Prostate gland (tissue), 2 donors: ENCODE results near the gene AZIN2. TPM values are rescaled to one million over a fixed set of nuclear protein-coding genes. Genes with fewer than 3 reads are reported as not detected.
"Not testable (repeated sequence)": the region's sequence is repeated elsewhere in the genome, so short reads cannot be mapped to it uniquely, and the experiment has no call there.

Source experiments
- DNase-seq: peaks from one replicate; pipeline ENCODE4 v3.0.0-alpha.2; 2019; ENCODE audit warnings: low spot score
- H3K27ac ChIP-seq, 2 donors: fragments of 200-600 bp; sonication (generic); 2 replicates each; pipeline ENCODE4 v1.5.1; 2017 to 2019
- H3K27me3 ChIP-seq: fragments of 200-600 bp; sonication (generic); replicated peaks from 2 replicates; pipeline ENCODE4 v1.5.1; 2019; ENCODE audit not compliant: insufficient read depth
- H3K36me3 ChIP-seq, 2 donors: fragments of 200-600 bp; sonication (generic); 1 replicate in 1 of 2; 2 replicates in 1 of 2; pipeline versions ENCODE4 v1.5.1 to v1.8.1; 2017 to 2019
- H3K4me1 ChIP-seq: fragments of 200-600 bp; sonication (generic); replicated peaks from 2 replicates; pipeline ENCODE4 v1.5.1; 2019
- H3K4me3 ChIP-seq, 2 donors: fragments of 200-600 bp; sonication (generic); 2 replicates each; pipeline ENCODE4 v1.5.1; 2017 to 2019
- H3K9me3 ChIP-seq: fragments of 200-600 bp; sonication (generic); 2 replicates; pipeline ENCODE4 v1.5.1; 2017
- CTCF ChIP-seq, 4 experiments: fragments of 200-600 bp in 2 of 4; fragments of 450-650 bp in 2 of 4; sonication (generic) in 2 of 4; IDR thresholded peaks; 1 replicate in 3 of 4; 2 replicates in 1 of 4; pipeline ENCODE4 v1.5.1; 2016 to 2019; ENCODE audit warnings: antibody characterized with exemption in 4 of 4, mild to moderate bottlenecking in 2 of 4, moderate library complexity in 2 of 4
- POLR2A ChIP-seq: fragments of 450-650 bp; IDR thresholded peaks from one replicate; pipeline ENCODE4 v1.6.1; 2016; ENCODE audit warnings: antibody characterized with exemption, mild to moderate bottlenecking
- POLR2AphosphoS5 ChIP-seq: sonication (generic); formaldehyde crosslinking; IDR thresholded peaks from one replicate; pipeline ENCODE4 v1.6.1; 2017; ENCODE audit warnings: antibody characterized with exemption
- WGBS: methylation state at CpG from one replicate; pipeline ENCODE4 v1.1.5; 2018; 5-methylcytosine and 5-hydroxymethylcytosine counted together
- intact Hi-C: fragments of 100-400 bp; cut with DNase I; formaldehyde crosslinking; loops from one replicate; pipeline ENCODE4 v1.14.2; 2022
- total RNA-seq, 2 donors: library from RNA; depleted of rRNA; stranded (reverse); fragments of >200 nt; gene quantifications; one replicate each; pipeline ENCODE4 v1.1.0, GENCODE V29; 2016

The AZIN2 gene
- total RNA-seq, 2 donors from 2014 or later: 5.6 to 16.0 TPM

DNA sequence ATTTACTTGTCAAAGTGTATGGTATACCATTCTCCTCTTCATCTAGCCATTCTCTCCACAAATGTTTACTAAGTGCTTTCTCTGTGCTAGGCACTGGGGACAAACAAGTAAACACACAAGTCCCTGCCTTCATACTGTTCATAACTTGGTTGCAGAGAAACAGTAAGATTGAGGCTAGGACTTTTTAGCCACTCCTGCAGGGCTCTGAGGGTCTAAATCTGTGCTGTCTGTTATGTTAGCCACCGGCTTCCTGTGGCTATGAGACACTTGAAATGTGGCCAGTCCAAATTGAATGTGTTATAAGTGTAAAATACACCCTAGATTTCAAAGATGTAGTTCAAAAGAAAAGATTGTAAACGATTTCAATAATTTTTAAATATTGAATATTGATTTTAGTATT, 50.2 kb downstream of the AZIN2 start:
- no peak for DNase-seq
- WGBS: 85% methylated on average over 2 of the region's 2 CpGs

GRCh38 chr1:33132549-33132948, 51.6 kb downstream of the AZIN2 start:
- H3K9me3 ChIP-seq: no peaks in the 10 kb centered on the region
- WGBS: 97% methylated on average over 2 of the region's 2 CpGs

More for the DNA sequence above, 50.2 kb downstream of the AZIN2 start:
- TF ChIP-seq POLR2AphosphoS5: no peak
- TF ChIP-seq CTCF (IDR thresholded peaks at IDR 0.05): no peak
- TF ChIP-seq POLR2A: no peak
- H3K4me3 ChIP-seq: no peak overlapping the region
- H3K27ac ChIP-seq: no peak overlapping the region
- no peaks in the 10 kb centered on the region for H3K27me3 ChIP-seq
- intact Hi-C loops: no loop called here
- H3K36me3 ChIP-seq: no peaks in the 10 kb centered on the region
- H3K9me3 ChIP-seq: no peaks in the 10 kb centered on the region
- peaks cover 3% of the 10 kb centered on the region for H3K4me1 ChIP-seq

DNA sequence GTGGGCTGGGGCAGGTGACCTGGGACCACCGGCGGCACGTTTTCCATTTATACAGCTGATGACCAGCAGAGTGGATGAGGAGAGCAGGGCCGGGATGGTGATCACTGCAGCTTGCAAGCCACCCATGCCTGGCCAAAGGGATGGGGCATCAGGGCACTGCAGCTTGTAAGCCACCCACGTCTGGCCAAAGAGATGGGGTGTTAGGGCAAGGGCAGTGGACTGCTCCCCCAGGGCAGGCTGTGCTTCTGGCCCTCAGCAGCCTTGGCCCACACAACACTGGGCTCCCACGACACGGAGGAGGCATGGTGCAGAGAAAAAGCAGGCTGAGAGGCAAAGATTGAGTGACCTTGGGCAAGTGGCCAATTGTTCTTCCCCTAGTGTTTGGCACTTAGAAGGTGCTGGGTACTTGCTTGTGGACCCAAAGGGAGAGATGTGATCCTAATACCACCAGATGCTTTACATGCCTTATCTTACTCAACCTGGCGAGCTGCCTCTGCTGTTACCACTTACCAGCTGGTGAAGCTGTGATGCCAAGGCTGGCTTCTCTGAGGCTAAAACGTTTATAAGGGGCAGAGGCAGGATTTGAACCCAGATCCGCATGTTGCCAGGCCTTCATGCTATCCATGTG, 52.6 kb downstream of the AZIN2 start:
- no peaks in the 10 kb centered on the region for H3K9me3 ChIP-seq
- DNase-seq: no peak
- intact Hi-C loops: no loop called here
- no peaks in the 10 kb centered on the region for H3K4me1 ChIP-seq
- H3K27ac ChIP-seq: no peak overlapping the region
- H3K36me3 ChIP-seq: no peaks in the 10 kb centered on the region
- WGBS: 89% methylated on average over 10 of the region's 10 CpGs
- TF ChIP-seq CTCF (IDR thresholded peaks at IDR 0.05) (no peak), POLR2AphosphoS5 (no peak), POLR2A (no peak)
- no peaks in the 10 kb centered on the region for H3K27me3 ChIP-seq
- no peak overlapping the region for H3K4me3 ChIP-seq

More at GRCh38 chr1:33132549-33132948, 51.6 kb downstream of the AZIN2 start:
- Histone ChIP-seq H3K27ac (no peak overlapping the region), H3K36me3 (no peaks in the 10 kb centered on the region), H3K4me1 (no peaks in the 10 kb centered on the region), H3K4me3 (no peak overlapping the region), H3K27me3 (no peaks in the 10 kb centered on the region)
- TF ChIP-seq CTCF (IDR thresholded peaks at IDR 0.05) (no peak), POLR2AphosphoS5 (no peak), POLR2A (no peak)
- intact Hi-C loops: no loop called here
- no peak for DNase-seq

DNA sequence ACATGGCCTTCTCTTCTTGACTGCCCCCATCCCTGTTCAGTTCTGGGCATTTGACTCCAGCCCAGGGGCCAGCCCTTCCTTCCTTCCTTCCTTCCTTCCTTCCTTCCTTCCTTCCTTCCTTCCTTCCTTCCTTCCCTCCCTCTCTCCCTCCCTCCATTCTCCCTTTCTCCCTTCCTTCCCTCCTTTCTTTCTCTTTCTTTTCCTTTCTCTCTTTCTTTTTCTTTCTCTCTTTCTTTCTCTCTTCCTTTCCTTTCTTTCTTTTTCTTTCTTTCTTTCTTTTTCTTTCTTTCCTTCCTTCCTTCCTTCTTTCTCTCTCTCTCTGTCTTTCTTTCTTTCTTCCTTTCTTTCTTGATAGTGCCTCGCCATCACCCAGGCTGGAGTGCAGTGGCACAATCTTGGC, 55.1 kb downstream of the AZIN2 start:
- H3K4me3 ChIP-seq, H3K36me3 ChIP-seq, H3K27me3 ChIP-seq, DNase-seq, H3K9me3 ChIP-seq, intact Hi-C loops, H3K4me1 ChIP-seq, H3K27ac ChIP-seq: not testable (repeated sequence)
- WGBS: 100% methylated on average over 1 of the region's 1 CpG

DNA sequence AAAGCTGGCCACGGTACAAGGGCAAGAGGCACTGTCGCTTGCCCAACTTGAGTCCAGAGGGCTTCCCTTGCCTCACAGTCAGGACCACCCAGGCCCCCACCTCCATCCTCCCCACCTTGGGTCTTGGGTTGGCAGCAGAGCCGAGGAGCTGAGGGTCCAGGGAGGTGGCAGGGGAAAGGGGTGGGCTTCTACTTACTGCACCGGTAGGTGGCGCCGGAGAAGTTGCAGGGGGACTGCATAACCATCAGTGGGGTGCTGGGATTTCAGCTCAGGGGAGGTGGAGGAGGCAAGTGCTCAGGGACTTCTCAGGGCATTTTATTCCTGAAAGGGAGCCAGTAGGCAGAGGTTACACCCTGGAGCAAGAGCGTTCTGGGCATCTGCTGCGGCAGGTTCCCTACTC, 56.8 kb downstream of the AZIN2 start:
- WGBS: 41% methylated on average over 8 of the region's 8 CpGs
- no peak for DNase-seq

More for the DNA sequence above, 56.8 kb downstream of the AZIN2 start:
- Histone ChIP-seq H3K9me3 (no peaks in the 10 kb centered on the region), H3K27ac (no peak overlapping the region), H3K27me3 (no peaks in the 10 kb centered on the region), H3K4me3 (no peak overlapping the region), H3K36me3 (no peaks in the 10 kb centered on the region), H3K4me1 (no peaks in the 10 kb centered on the region)
- TF ChIP-seq POLR2A (no peak), CTCF (IDR thresholded peaks at IDR 0.05) (peak in 3 of 4 experiments; percentile 45 to 46 (median 46))
- intact Hi-C loops: no loop called here
